ENCODE measurements around the gene SLIT1.

GRCh38 chr10:97182288-97182990, 3.3 kb downstream of the SLIT1 start:
- no peak for TF ChIP-seq POLR2A (IDR thresholded peaks at IDR 0.05)
- TF ChIP-seq, protein P1, sequence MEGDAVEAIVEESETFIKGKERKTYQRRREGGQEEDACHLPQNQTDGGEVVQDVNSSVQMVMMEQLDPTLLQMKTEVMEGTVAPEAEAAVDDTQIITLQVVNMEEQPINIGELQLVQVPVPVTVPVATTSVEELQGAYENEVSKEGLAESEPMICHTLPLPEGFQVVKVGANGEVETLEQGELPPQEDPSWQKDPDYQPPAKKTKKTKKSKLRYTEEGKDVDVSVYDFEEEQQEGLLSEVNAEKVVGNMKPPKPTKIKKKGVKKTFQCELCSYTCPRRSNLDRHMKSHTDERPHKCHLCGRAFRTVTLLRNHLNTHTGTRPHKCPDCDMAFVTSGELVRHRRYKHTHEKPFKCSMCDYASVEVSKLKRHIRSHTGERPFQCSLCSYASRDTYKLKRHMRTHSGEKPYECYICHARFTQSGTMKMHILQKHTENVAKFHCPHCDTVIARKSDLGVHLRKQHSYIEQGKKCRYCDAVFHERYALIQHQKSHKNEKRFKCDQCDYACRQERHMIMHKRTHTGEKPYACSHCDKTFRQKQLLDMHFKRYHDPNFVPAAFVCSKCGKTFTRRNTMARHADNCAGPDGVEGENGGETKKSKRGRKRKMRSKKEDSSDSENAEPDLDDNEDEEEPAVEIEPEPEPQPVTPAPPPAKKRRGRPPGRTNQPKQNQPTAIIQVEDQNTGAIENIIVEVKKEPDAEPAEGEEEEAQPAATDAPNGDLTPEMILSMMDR (IDR thresholded peaks at IDR 0.05) = no peak
- no peak for TF ChIP-seq POLR2AphosphoS5 (IDR thresholded peaks at IDR 0.05; ENCODE audit: insufficient read depth in 1 of 2, low read depth in 1 of 2)
